GM12878 (cell line): ENCODE data around the gene RPL19. TPM values are rescaled to one million over a fixed set of nuclear protein-coding genes. Genes with fewer than 3 reads are reported as not detected.

Source experiments
- ATAC-seq: fragments of 200-7000 bp; cut with Tn5 transposase; 3 replicates; pipeline ENCODE4 v1.9.1; 2020; ENCODE audit warnings: mild to moderate bottlenecking, moderate library complexity
- BruUV-seq: library from RNA; stranded (reverse); fragments of 400-500 nt; replicated peaks from 2 replicates; lab custom pipeline; 2021; lab: Mats Ljungman, UMichigan
- CTCF ChIA-PET: fragments of 300-600 bp; sonication (Branson Sonifier 250); formaldehyde crosslinking; extraction: SDS; loops from one replicate; lab custom pipeline; 2021; ENCODE audit warnings: inconsistent platforms; lab: Yijun Ruan, JAX
- POLR2A ChIA-PET: fragments of 350-600 bp; formaldehyde crosslinking; extraction: SDS; loops from one replicate; lab custom pipeline; 2021; ENCODE audit warnings: inconsistent platforms; lab: Charles Lee
- RAD21 ChIA-PET: fragments of 300-600 bp; sonication (Branson Sonifier 250); formaldehyde crosslinking; loops from one replicate; lab custom pipeline; 2023; ENCODE audit warnings: antibody characterized with exemption; ENCODE audit not compliant: unreplicated experiment; lab: Charles Lee
- SMC1A ChIA-PET: fragments of 300-600 bp; sonication (Branson Sonifier 250); formaldehyde crosslinking; loops from one replicate; lab custom pipeline; 2023; ENCODE audit not compliant: unreplicated experiment, uncharacterized antibody; lab: Charles Lee
- DNase-seq: peaks from one replicate; pipeline ENCODE4 v3.0.0-alpha.2; 2011; ENCODE audit warnings: low read depth, low spot score
- FAIRE-seq: peaks from 3 replicates; lab custom pipeline; 2011; peaks lifted over from hg19 to GRCh38; lab: Jason Lieb, UNC
- H2AFZ ChIP-seq: 2 replicates; pipeline ENCODE4 v1.6.0; 2011; ENCODE audit warnings: low read depth, low read length, control low read depth; ENCODE audit not compliant: control insufficient read depth
- H3K27ac ChIP-seq: 2 replicates; pipeline ENCODE4 v1.5.1; 2011; ENCODE audit warnings: control low read depth; ENCODE audit not compliant: control insufficient read depth, insufficient read depth
- H3K27me3 ChIP-seq, 2 experiments: replicated peaks in 1 of 2; 2 replicates each; pipeline versions ENCODE4 v1.6.0 to v1.6.1; 2011; ENCODE audit warnings: low read length in 1 of 2; ENCODE audit not compliant: control insufficient read depth in 2 of 2, insufficient read depth in 2 of 2
- H3K36me3 ChIP-seq, 2 experiments: 2 replicates each; pipeline ENCODE4 v1.5.1; 2011; ENCODE audit warnings: low read length in 1 of 2; ENCODE audit not compliant: control insufficient read depth in 2 of 2, insufficient read depth in 2 of 2
- H3K4me1 ChIP-seq: 2 replicates; pipeline ENCODE4 v1.6.1; 2011; ENCODE audit warnings: mild to moderate bottlenecking, low read length, moderate library complexity, mixed read lengths; ENCODE audit not compliant: control insufficient read depth, insufficient read depth
- H3K4me2 ChIP-seq: 2 replicates; pipeline ENCODE4 v1.6.0; 2011; ENCODE audit warnings: control low read depth; ENCODE audit not compliant: control insufficient read depth, insufficient read depth
- H3K4me3 ChIP-seq: fragments of 200-600 bp; sonication (generic); 2 replicates; pipeline ENCODE4 v1.5.1; 2016
- H3K79me2 ChIP-seq: 2 replicates; pipeline ENCODE4 v1.6.0; 2011; ENCODE audit warnings: low read length; ENCODE audit not compliant: control insufficient read depth, insufficient read depth
- H3K9ac ChIP-seq: 2 replicates; pipeline ENCODE4 v1.8.0; 2011; ENCODE audit warnings: low read length, control low read depth, mixed read lengths; ENCODE audit not compliant: control insufficient read depth, insufficient read depth
- H3K9me3 ChIP-seq: replicated peaks from 3 replicates; pipeline ENCODE4 v1.5.1; 2011; ENCODE audit warnings: mild to moderate bottlenecking, low read length; ENCODE audit not compliant: control insufficient read depth, insufficient read depth
- H4K20me1 ChIP-seq: 2 replicates; pipeline ENCODE4 v1.6.0; 2011; ENCODE audit not compliant: control insufficient read depth, insufficient read depth
- BRCA1 ChIP-seq: IDR thresholded peaks from 2 replicates; pipeline ENCODE4 v1.6.1; 2011; ENCODE audit warnings: low read depth, low read length, improper control_type of control experiment
- CHD4 ChIP-seq: fragments of 200-600 bp; sonication (generic); IDR thresholded peaks from 2 replicates; pipeline ENCODE4 v1.6.1; 2016; ENCODE audit warnings: mild to moderate bottlenecking
- EP300 ChIP-seq, 2 experiments: fragments of 150-350 bp in 1 of 2; IDR thresholded peaks; 2 replicates each; pipeline ENCODE4 v1.6.1; 2011 to 2012; ENCODE audit warnings: low read depth in 2 of 2, low read length in 2 of 2, borderline replicate concordance in 1 of 2, improper control_type of control experiment in 1 of 2, inconsistent platforms in 1 of 2; ENCODE audit not compliant: control insufficient read depth in 1 of 2
- HCFC1 ChIP-seq: fragments of 150-350 bp; IDR thresholded peaks from 2 replicates; pipeline ENCODE4 v1.6.1; 2014; ENCODE audit warnings: low read length
- HDAC2 ChIP-seq: fragments of 200-600 bp; sonication (generic); IDR thresholded peaks from 2 replicates; pipeline ENCODE4 v1.6.1; 2017
- MYC ChIP-seq: IDR thresholded peaks from 2 replicates; pipeline ENCODE4 v1.6.1; 2011; ENCODE audit warnings: mild to moderate bottlenecking, low read length, moderate library complexity, inconsistent platforms; ENCODE audit not compliant: insufficient read depth, insufficient replicate concordance, insufficient read length, severe bottlenecking
- RAD51 ChIP-seq: fragments of 450-650 bp; IDR thresholded peaks from 2 replicates; pipeline ENCODE4 v1.6.1; 2016; ENCODE audit warnings: moderate library complexity, mild to moderate bottlenecking, inconsistent platforms
- SP1 ChIP-seq: IDR thresholded peaks from one replicate; pipeline ENCODE4 v1.6.1; 2011; ENCODE audit warnings: low read depth, low read length
- SREBF1 ChIP-seq: IDR thresholded peaks from 2 replicates; pipeline ENCODE4 v1.6.1; 2012; ENCODE audit warnings: mild to moderate bottlenecking, low read length
- USF1 ChIP-seq: IDR thresholded peaks from 2 replicates; pipeline ENCODE4 v1.6.1; 2011; ENCODE audit warnings: borderline replicate concordance, low read depth, mild to moderate bottlenecking, moderate library complexity, mixed read lengths, low read length; ENCODE audit not compliant: insufficient read depth; ENCODE audit errors: extremely low read length
- WGBS: methylation state at CpG from one replicate; pipeline ENCODE4 v1.1.6; 2016; ENCODE audit warnings: low lambda C conversion rate; ENCODE audit not compliant: insufficient replicate concordance, insufficient coverage; ENCODE audit errors: missing lambda C conversion rate; 5-methylcytosine and 5-hydroxymethylcytosine counted together
- in situ Hi-C: fragments of 300-500 bp; cut with MboI; formaldehyde crosslinking; loops from 9 replicates; pipeline ENCODE4 v1.14.3; 2018; ENCODE audit warnings: mixed read lengths
- intact Hi-C: fragments of 100-400 bp; cut with micrococcal nuclease; formaldehyde crosslinking; loops from one replicate; pipeline ENCODE4 v1.14.2; 2022; ENCODE audit not compliant: unreplicated experiment
- polyA plus RNA-seq, 11 experiments: library from polyadenylated mRNA; depleted of rRNA in 4 of 11; unstranded in 6 of 11; stranded (reverse) in 5 of 11; fragments of >200 nt; fragmentation: Nextera tagmentation in 4 of 11; fragmentation: Illumina TruSeq in 1 of 11; extraction: Ambion mirVana in 4 of 11; extraction: Trizol in 1 of 11; gene quantifications; 1 replicate in 1 of 11; 2 replicates in 10 of 11; pipeline versions ENCODE4 v1.2.1 to v1.2.3, GENCODE V29; 2011 to 2016; ENCODE audit warnings: inconsistent platforms in 2 of 11, missing spikeins in 2 of 11, low read depth in 1 of 11
- total RNA-seq, 4 experiments: library from RNA; depleted of rRNA in 3 of 4; stranded (reverse); fragments of >200 nt in 3 of 4; fragmentation: Illumina TruSeq in 1 of 4; extraction: Trizol in 1 of 4; gene quantifications; 2 replicates each; pipeline versions ENCODE4 v1.2.1 to v1.2.3, GENCODE V29; 2013 to 2021
- TF ChIP-seq, protein P1 (sequence below): fragments of 450-650 bp; IDR thresholded peaks from 2 replicates; pipeline ENCODE4 v1.6.1; 2017; ENCODE audit warnings: mild to moderate bottlenecking, moderate library complexity
- TF ChIP-seq, protein P2 (sequence below): fragments of 450-650 bp; formaldehyde crosslinking; IDR thresholded peaks from 2 replicates; pipeline ENCODE4 v1.4.0; 2020; ENCODE audit warnings: mild to moderate bottlenecking, moderate library complexity

RPL19 gene
- total and polyA plus RNA-seq, 10 of the 15 experiments (the other 5 are each of a cell fraction or from before 2014, with no cell fraction given), result 1,862 to 5,536 (median 3,836) TPM

GRCh38 chr17:39212195-39212810 is 12.2 kb downstream of the RPL19 start:
- in situ Hi-C loops, result no loop called here
- ChIA-PET POLR2A (no interaction called here), SMC1A (no interaction called here), CTCF (interaction anchor here (0.5 to 1.0 kb wide), 2 partner anchors 20 to 37 kb away, joined by 3 to 5 read pairs; no protein-coding TSS in a partner anchor), RAD21 (no interaction called here)
- DNase-seq (no peak), ATAC-seq (no peak), FAIRE-seq (no peak)
- 66% methylated on average over 11 of the region's 11 CpGs for WGBS
- Histone ChIP-seq H4K20me1 (no peaks in the 10 kb centered on the region), H3K27me3 (peaks cover 2 to 3% of the 10 kb centered on the region in 2 experiments; a peak in 1 of 4 replicates), H3K4me3 (no peak overlapping the region), H3K4me1 (peaks cover 24% of the 10 kb centered on the region), H3K27ac (no peak overlapping the region), H3K9ac (no peak overlapping the region), H3K9me3 (no peaks in the 10 kb centered on the region), H3K79me2 (no peaks in the 10 kb centered on the region), H2AFZ (no peak overlapping the region), H3K36me3 (no peaks in the 10 kb centered on the region), H3K4me2 (no peak overlapping the region)
- BruUV-seq, result no TSS peak
- intact Hi-C loops, result no loop called here
- TF ChIP-seq SREBF1, result no peak
- no peak for TF ChIP-seq HCFC1
- TF ChIP-seq, protein P1, sequence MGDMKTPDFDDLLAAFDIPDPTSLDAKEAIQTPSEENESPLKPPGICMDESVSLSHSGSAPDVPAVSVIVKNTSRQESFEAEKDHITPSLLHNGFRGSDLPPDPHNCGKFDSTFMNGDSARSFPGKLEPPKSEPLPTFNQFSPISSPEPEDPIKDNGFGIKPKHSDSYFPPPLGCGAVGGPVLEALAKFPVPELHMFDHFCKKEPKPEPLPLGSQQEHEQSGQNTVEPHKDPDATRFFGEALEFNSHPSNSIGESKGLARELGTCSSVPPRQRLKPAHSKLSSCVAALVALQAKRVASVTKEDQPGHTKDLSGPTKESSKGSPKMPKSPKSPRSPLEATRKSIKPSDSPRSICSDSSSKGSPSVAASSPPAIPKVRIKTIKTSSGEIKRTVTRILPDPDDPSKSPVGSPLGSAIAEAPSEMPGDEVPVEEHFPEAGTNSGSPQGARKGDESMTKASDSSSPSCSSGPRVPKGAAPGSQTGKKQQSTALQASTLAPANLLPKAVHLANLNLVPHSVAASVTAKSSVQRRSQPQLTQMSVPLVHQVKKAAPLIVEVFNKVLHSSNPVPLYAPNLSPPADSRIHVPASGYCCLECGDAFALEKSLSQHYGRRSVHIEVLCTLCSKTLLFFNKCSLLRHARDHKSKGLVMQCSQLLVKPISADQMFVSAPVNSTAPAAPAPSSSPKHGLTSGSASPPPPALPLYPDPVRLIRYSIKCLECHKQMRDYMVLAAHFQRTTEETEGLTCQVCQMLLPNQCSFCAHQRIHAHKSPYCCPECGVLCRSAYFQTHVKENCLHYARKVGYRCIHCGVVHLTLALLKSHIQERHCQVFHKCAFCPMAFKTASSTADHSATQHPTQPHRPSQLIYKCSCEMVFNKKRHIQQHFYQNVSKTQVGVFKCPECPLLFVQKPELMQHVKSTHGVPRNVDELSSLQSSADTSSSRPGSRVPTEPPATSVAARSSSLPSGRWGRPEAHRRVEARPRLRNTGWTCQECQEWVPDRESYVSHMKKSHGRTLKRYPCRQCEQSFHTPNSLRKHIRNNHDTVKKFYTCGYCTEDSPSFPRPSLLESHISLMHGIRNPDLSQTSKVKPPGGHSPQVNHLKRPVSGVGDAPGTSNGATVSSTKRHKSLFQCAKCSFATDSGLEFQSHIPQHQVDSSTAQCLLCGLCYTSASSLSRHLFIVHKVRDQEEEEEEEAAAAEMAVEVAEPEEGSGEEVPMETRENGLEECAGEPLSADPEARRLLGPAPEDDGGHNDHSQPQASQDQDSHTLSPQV, result no peak
- no peak for TF ChIP-seq MYC
- TF ChIP-seq, protein P2, sequence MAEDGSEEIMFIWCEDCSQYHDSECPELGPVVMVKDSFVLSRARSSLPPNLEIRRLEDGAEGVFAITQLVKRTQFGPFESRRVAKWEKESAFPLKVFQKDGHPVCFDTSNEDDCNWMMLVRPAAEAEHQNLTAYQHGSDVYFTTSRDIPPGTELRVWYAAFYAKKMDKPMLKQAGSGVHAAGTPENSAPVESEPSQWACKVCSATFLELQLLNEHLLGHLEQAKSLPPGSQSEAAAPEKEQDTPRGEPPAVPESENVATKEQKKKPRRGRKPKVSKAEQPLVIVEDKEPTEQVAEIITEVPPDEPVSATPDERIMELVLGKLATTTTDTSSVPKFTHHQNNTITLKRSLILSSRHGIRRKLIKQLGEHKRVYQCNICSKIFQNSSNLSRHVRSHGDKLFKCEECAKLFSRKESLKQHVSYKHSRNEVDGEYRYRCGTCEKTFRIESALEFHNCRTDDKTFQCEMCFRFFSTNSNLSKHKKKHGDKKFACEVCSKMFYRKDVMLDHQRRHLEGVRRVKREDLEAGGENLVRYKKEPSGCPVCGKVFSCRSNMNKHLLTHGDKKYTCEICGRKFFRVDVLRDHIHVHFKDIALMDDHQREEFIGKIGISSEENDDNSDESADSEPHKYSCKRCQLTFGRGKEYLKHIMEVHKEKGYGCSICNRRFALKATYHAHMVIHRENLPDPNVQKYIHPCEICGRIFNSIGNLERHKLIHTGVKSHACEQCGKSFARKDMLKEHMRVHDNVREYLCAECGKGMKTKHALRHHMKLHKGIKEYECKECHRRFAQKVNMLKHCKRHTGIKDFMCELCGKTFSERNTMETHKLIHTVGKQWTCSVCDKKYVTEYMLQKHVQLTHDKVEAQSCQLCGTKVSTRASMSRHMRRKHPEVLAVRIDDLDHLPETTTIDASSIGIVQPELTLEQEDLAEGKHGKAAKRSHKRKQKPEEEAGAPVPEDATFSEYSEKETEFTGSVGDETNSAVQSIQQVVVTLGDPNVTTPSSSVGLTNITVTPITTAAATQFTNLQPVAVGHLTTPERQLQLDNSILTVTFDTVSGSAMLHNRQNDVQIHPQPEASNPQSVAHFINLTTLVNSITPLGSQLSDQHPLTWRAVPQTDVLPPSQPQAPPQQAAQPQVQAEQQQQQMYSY, result no peak
- TF ChIP-seq SP1, result no peak
- TF ChIP-seq RAD51, result no peak
- no peak for TF ChIP-seq HDAC2
- TF ChIP-seq USF1, result no peak
- no peak for TF ChIP-seq BRCA1
- TF ChIP-seq CHD4, result no peak
- TF ChIP-seq EP300 (IDR thresholded peaks at IDR 0.05; ENCODE audit: borderline replicate concordance in 1 of 2, control insufficient read depth in 1 of 2, low read depth in 2 of 2, low read length in 2 of 2), result no peak
